Renal pelvis (tissue), 4 donors: Measurements from ENCODE around the gene GRIP2. TPM values are rescaled to one million over a fixed set of nuclear protein-coding genes. Genes with fewer than 3 reads are reported as not detected.

Source experiments
- DNase-seq: peaks from one replicate; pipeline ENCODE4 v3.0.0-alpha.2; 2013
- polyA plus RNA-seq, 3 donors: library from polyadenylated mRNA; unstranded; fragments of 120-200 nt; gene quantifications; one replicate each; pipeline ENCODE4 v1.2.1, GENCODE V29; 2013; ENCODE audit not compliant: insufficient read length in 3 of 3

The GRIP2 gene
- polyA plus RNA-seq, 3 donors: 1.1 to 2.5 (median 1.5) TPM

GRCh38 chr3:14507757-14508504 is 32.2 kb downstream of the GRIP2 start:
- no peak for DNase-seq

GRCh38 chr3:14507305-14507741 is 32.8 kb downstream of the GRIP2 start:
- no peak for DNase-seq

- DNase-seq: no peak
These were observed 33.4 kb downstream of the GRIP2 start for GRCh38 chr3:14506626-14507304.

GRCh38 chr3:14505803-14506500 is 34.2 kb downstream of the GRIP2 start:
- DNase-seq: no peak

- no peak for DNase-seq
These were observed 34.9 kb downstream of the GRIP2 start for GRCh38 chr3:14505001-14505802.

- no peak for DNase-seq
These were observed 36.5 kb downstream of the GRIP2 start for GRCh38 chr3:14503706-14504065.

GRCh38 chr3:14503033-14503705 is 37.0 kb downstream of the GRIP2 start:
- no peak for DNase-seq

- no peak for DNase-seq
These were observed 37.7 kb downstream of the GRIP2 start for GRCh38 chr3:14502472-14502871.

- DNase-seq: no peak
These were observed 42.8 kb downstream of the GRIP2 start for GRCh38 chr3:14497321-14497720.

GRCh38 chr3:14496351-14496750 is 43.8 kb downstream of the GRIP2 start:
- no peak for DNase-seq

GRCh38 chr3:14494973-14495300 is 45.2 kb downstream of the GRIP2 start:
- no peak for DNase-seq

GRCh38 chr3:14494279-14494972 is 45.7 kb downstream of the GRIP2 start:
- no peak for DNase-seq

GRCh38 chr3:14492948-14493881 is 46.9 kb downstream of the GRIP2 start:
- DNase-seq: no peak

GRCh38 chr3:14491396-14492190 is 48.5 kb downstream of the GRIP2 start:
- DNase-seq: no peak

GRCh38 chr3:14490831-14491230 is 49.3 kb downstream of the GRIP2 start:
- no peak for DNase-seq

GRCh38 chr3:14490255-14490654 is 49.9 kb downstream of the GRIP2 start:
- no peak for DNase-seq

- no peak for DNase-seq
These were observed 50.5 kb downstream of the GRIP2 start for GRCh38 chr3:14489641-14490040.

- DNase-seq: no peak
These were observed 51.7 kb downstream of the GRIP2 start for GRCh38 chr3:14488286-14489041.
